ENCODE data around the gene MUC6.

The MUC6 gene

GRCh38 chr11:1083621-1084551, 47.4 kb upstream of the MUC6 start:
- DNase-seq (ENCODE audit: extremely low spot score), result no peak
- no peak for TF ChIP-seq FOXA1 (IDR thresholded peaks at IDR 0.05)
- TF ChIP-seq ARNT (IDR thresholded peaks at IDR 0.05), result no peak
- no peak for TF ChIP-seq ELF4 (IDR thresholded peaks at IDR 0.05)
- TF ChIP-seq CTBP1 (IDR thresholded peaks at IDR 0.05; ENCODE audit: borderline replicate concordance), result no peak
- no peak for TF ChIP-seq BHLHE40 (IDR thresholded peaks at IDR 0.05; ENCODE audit: borderline replicate concordance)
- TF ChIP-seq HDGF (IDR thresholded peaks at IDR 0.05; ENCODE audit: borderline replicate concordance), result no peak
- TF ChIP-seq FOXM1 (IDR thresholded peaks at IDR 0.05; ENCODE audit: borderline replicate concordance), result no peak
- no peak for TF ChIP-seq PKNOX1 (IDR thresholded peaks at IDR 0.05)
- TF ChIP-seq ZNF384 (IDR thresholded peaks at IDR 0.05), result no peak
- TF ChIP-seq L3MBTL2 (conservative IDR thresholded peaks at IDR 0.05), result no peak
- no peak for TF ChIP-seq NFRKB (IDR thresholded peaks at IDR 0.05)
- TF ChIP-seq SUZ12 (IDR thresholded peaks at IDR 0.05), result no peak
- TF ChIP-seq TARDBP (IDR thresholded peaks at IDR 0.05), result no peak
- TF ChIP-seq SP1 (IDR thresholded peaks at IDR 0.05), result no peak
- no peak for TF ChIP-seq FOXK2 (IDR thresholded peaks at IDR 0.05)
- no peak for TF ChIP-seq LEF1 (IDR thresholded peaks at IDR 0.05; ENCODE audit: borderline replicate concordance)
- POLR2A ChIA-PET, result no interaction called here
- CTCF ChIA-PET, result no interaction called here

- DNase-seq (ENCODE audit: extremely low spot score), result no peak
- POLR2A ChIA-PET, result no interaction called here
- CTCF ChIA-PET, result no interaction called here
- TF ChIP-seq ELF4 (IDR thresholded peaks at IDR 0.05), result no peak
- TF ChIP-seq SUZ12 (IDR thresholded peaks at IDR 0.05), result no peak
- TF ChIP-seq FOXA1 (IDR thresholded peaks at IDR 0.05), result no peak
- no peak for TF ChIP-seq FOXM1 (IDR thresholded peaks at IDR 0.05; ENCODE audit: borderline replicate concordance)
- no peak for TF ChIP-seq PKNOX1 (IDR thresholded peaks at IDR 0.05)
- TF ChIP-seq ARNT (IDR thresholded peaks at IDR 0.05), result no peak
- TF ChIP-seq FOXK2 (IDR thresholded peaks at IDR 0.05), result no peak
Observed at GRCh38 chr11:1082728-1083620, 46.5 kb upstream of the MUC6 start.

- CTCF ChIA-PET, result no interaction called here
- POLR2A ChIA-PET, result no interaction called here
- DNase-seq (ENCODE audit: extremely low spot score), result no peak
- TF ChIP-seq SUZ12 (IDR thresholded peaks at IDR 0.05) (no peak), HDGF (IDR thresholded peaks at IDR 0.05; ENCODE audit: borderline replicate concordance) (no peak), SP1 (IDR thresholded peaks at IDR 0.05) (no peak), L3MBTL2 (conservative IDR thresholded peaks at IDR 0.05) (no peak)
Observed at GRCh38 chr11:1082346-1082727, 45.8 kb upstream of the MUC6 start.

- no peak for TF ChIP-seq CTBP1 (IDR thresholded peaks at IDR 0.05; ENCODE audit: borderline replicate concordance)
- TF ChIP-seq HDGF (IDR thresholded peaks at IDR 0.05; ENCODE audit: borderline replicate concordance), result no peak
- no peak for TF ChIP-seq FOXK2 (IDR thresholded peaks at IDR 0.05)
- TF ChIP-seq ZNF384 (IDR thresholded peaks at IDR 0.05), result no peak
- TF ChIP-seq L3MBTL2 (conservative IDR thresholded peaks at IDR 0.05), result no peak
- TF ChIP-seq NFRKB (IDR thresholded peaks at IDR 0.05), result no peak
- TF ChIP-seq PKNOX1 (IDR thresholded peaks at IDR 0.05), result no peak
- TF ChIP-seq FOXA1 (IDR thresholded peaks at IDR 0.05), result no peak
- TF ChIP-seq LEF1 (IDR thresholded peaks at IDR 0.05; ENCODE audit: borderline replicate concordance), result no peak
- TF ChIP-seq BHLHE40 (IDR thresholded peaks at IDR 0.05; ENCODE audit: borderline replicate concordance), result no peak
- no peak for TF ChIP-seq SUZ12 (IDR thresholded peaks at IDR 0.05)
- no peak for TF ChIP-seq SP1 (IDR thresholded peaks at IDR 0.05)
- no peak for TF ChIP-seq ARNT (IDR thresholded peaks at IDR 0.05)
- no peak for DNase-seq (ENCODE audit: extremely low spot score)
- POLR2A ChIA-PET, result no interaction called here
- CTCF ChIA-PET, result no interaction called here
Observed at GRCh38 chr11:1081601-1082311, 45.2 kb upstream of the MUC6 start.

GRCh38 chr11:1078191-1078601, 41.7 kb upstream of the MUC6 start:
- POLR2A ChIA-PET, result no interaction called here
- CTCF ChIA-PET, result no interaction called here
- TF ChIP-seq ARNT (IDR thresholded peaks at IDR 0.05) (no peak), FOXK2 (IDR thresholded peaks at IDR 0.05) (no peak), LEF1 (IDR thresholded peaks at IDR 0.05; ENCODE audit: borderline replicate concordance) (no peak), NFRKB (IDR thresholded peaks at IDR 0.05) (no peak), SUZ12 (IDR thresholded peaks at IDR 0.05) (no peak), PKNOX1 (IDR thresholded peaks at IDR 0.05) (no peak), L3MBTL2 (conservative IDR thresholded peaks at IDR 0.05) (no peak), ELF4 (IDR thresholded peaks at IDR 0.05) (no peak), TARDBP (IDR thresholded peaks at IDR 0.05) (no peak), CTBP1 (IDR thresholded peaks at IDR 0.05; ENCODE audit: borderline replicate concordance) (no peak), FOXM1 (IDR thresholded peaks at IDR 0.05; ENCODE audit: borderline replicate concordance) (no peak), BHLHE40 (IDR thresholded peaks at IDR 0.05; ENCODE audit: borderline replicate concordance) (no peak), ZNF384 (IDR thresholded peaks at IDR 0.05) (no peak)
- no peak for DNase-seq (ENCODE audit: extremely low spot score)

Data from HEK293T (cell line).